HepG2 (cell line): ENCODE results near the gene NRSN2. TPM values are rescaled to one million over a fixed set of nuclear protein-coding genes. Genes with fewer than 3 reads are reported as not detected.

Experiments
- ATAD3A ChIP-seq: sonication (generic); formaldehyde crosslinking; IDR thresholded peaks from 2 replicates; pipeline ENCODE4 v1.4.0; 2020; ENCODE audit warnings: missing genetic modification reagents
- CBX5 ChIP-seq: sonication (generic); formaldehyde crosslinking; IDR thresholded peaks from 2 replicates; pipeline ENCODE4 v1.4.0; 2020; ENCODE audit warnings: missing genetic modification reagents, borderline replicate concordance
- CSRNP1 ChIP-seq: sonication (generic); formaldehyde crosslinking; IDR thresholded peaks from 2 replicates; pipeline ENCODE4 v1.8.1; 2023; ENCODE audit warnings: mild to moderate bottlenecking, missing genetic modification reagents
- GFI1 ChIP-seq: sonication (generic); formaldehyde crosslinking; IDR thresholded peaks from 2 replicates; pipeline ENCODE4 v1.5.0; 2020; ENCODE audit warnings: missing genetic modification reagents, mild to moderate bottlenecking, borderline replicate concordance
- ISX ChIP-seq: sonication (generic); formaldehyde crosslinking; conservative IDR thresholded peaks from 2 replicates; pipeline ENCODE4 v1.5.0; 2020; ENCODE audit warnings: missing genetic modification reagents
- PAX8 ChIP-seq: sonication (generic); formaldehyde crosslinking; IDR thresholded peaks from 2 replicates; pipeline ENCODE4 v1.8.0; 2022; ENCODE audit warnings: mild to moderate bottlenecking, missing genetic modification reagents, borderline replicate concordance
- SP1 ChIP-seq, 2 experiments: fragments of 450-650 bp in 1 of 2; sonication (generic) in 1 of 2; formaldehyde crosslinking in 1 of 2; IDR thresholded peaks; 2 replicates each; pipeline versions ENCODE4 v1.4.0 to v1.6.1; 2016 to 2020; ENCODE audit warnings: missing genetic modification reagents in 1 of 2
- ZBTB49 ChIP-seq: sonication (generic); formaldehyde crosslinking; IDR thresholded peaks from 2 replicates; pipeline ENCODE4 v1.4.0; 2020; ENCODE audit warnings: missing genetic modification reagents, borderline replicate concordance
- ZBTB8A ChIP-seq: sonication (generic); formaldehyde crosslinking; IDR thresholded peaks from 2 replicates; pipeline ENCODE4 v1.4.0; 2020; ENCODE audit warnings: mild to moderate bottlenecking, low read depth, missing genetic modification reagents, borderline replicate concordance
- ZNF333 ChIP-seq: sonication (generic); formaldehyde crosslinking; IDR thresholded peaks from 2 replicates; pipeline ENCODE4 v1.4.0; 2020; ENCODE audit warnings: mild to moderate bottlenecking, missing genetic modification reagents, borderline replicate concordance
- ZNF543 ChIP-seq: sonication (generic); formaldehyde crosslinking; IDR thresholded peaks from 2 replicates; pipeline ENCODE4 v1.4.0; 2020; ENCODE audit warnings: mild to moderate bottlenecking, missing genetic modification reagents
- ZNF567 ChIP-seq: sonication (generic); formaldehyde crosslinking; IDR thresholded peaks from 2 replicates; pipeline ENCODE4 v1.8.1; 2023; ENCODE audit warnings: mild to moderate bottlenecking, missing genetic modification reagents, borderline replicate concordance
- ZNF570 ChIP-seq: sonication (generic); formaldehyde crosslinking; IDR thresholded peaks from 2 replicates; pipeline ENCODE4 v1.4.0; 2020; ENCODE audit warnings: mild to moderate bottlenecking, missing genetic modification reagents, borderline replicate concordance
- ZNF674 ChIP-seq: sonication (generic); formaldehyde crosslinking; IDR thresholded peaks from 2 replicates; pipeline ENCODE4 v1.5.0; 2020; ENCODE audit warnings: low read depth, mild to moderate bottlenecking, missing genetic modification reagents
- ZNF746 ChIP-seq: sonication (generic); formaldehyde crosslinking; IDR thresholded peaks from 2 replicates; pipeline ENCODE4 v1.8.0; 2022; ENCODE audit warnings: mild to moderate bottlenecking, missing genetic modification reagents
- polyA plus RNA-seq, 8 experiments: library from polyadenylated mRNA; depleted of rRNA in 3 of 8; stranded (reverse) in 7 of 8; unstranded in 1 of 8; fragments of >200 nt; fragmentation: Illumina TruSeq in 4 of 8; extraction: Trizol in 4 of 8; gene quantifications; 2 replicates each; pipeline versions ENCODE4 v1.2.1 to v1.2.3, GENCODE V29; 2011 to 2016; ENCODE audit warnings: low read depth in 4 of 8, missing spikeins in 1 of 8, mixed read lengths in 1 of 8; ENCODE audit not compliant: insufficient read depth in 1 of 8
- total RNA-seq, 5 experiments: library from RNA; depleted of rRNA; stranded (reverse); fragments of >200 nt; fragmentation: Illumina TruSeq; extraction: Trizol; gene quantifications; 2 replicates each; pipeline ENCODE4 v1.2.3, GENCODE V29; 2016; ENCODE audit warnings: low read depth in 1 of 5
- TF ChIP-seq, protein P1 (sequence below): sonication (generic); formaldehyde crosslinking; conservative IDR thresholded peaks from 2 replicates; pipeline ENCODE4 v1.8.1; 2023; ENCODE audit warnings: missing genetic modification reagents
- TF ChIP-seq, protein P2 (sequence below): sonication (generic); formaldehyde crosslinking; IDR thresholded peaks from 2 replicates; pipeline ENCODE4 v1.5.0; 2020; ENCODE audit warnings: mild to moderate bottlenecking, missing genetic modification reagents, borderline replicate concordance

NRSN2 gene
- total and polyA plus RNA-seq, 2 of the 13 experiments (the other 11 are each of a cell fraction or from before 2014, with no cell fraction given) = 32.3 to 49.4 TPM

DNA sequence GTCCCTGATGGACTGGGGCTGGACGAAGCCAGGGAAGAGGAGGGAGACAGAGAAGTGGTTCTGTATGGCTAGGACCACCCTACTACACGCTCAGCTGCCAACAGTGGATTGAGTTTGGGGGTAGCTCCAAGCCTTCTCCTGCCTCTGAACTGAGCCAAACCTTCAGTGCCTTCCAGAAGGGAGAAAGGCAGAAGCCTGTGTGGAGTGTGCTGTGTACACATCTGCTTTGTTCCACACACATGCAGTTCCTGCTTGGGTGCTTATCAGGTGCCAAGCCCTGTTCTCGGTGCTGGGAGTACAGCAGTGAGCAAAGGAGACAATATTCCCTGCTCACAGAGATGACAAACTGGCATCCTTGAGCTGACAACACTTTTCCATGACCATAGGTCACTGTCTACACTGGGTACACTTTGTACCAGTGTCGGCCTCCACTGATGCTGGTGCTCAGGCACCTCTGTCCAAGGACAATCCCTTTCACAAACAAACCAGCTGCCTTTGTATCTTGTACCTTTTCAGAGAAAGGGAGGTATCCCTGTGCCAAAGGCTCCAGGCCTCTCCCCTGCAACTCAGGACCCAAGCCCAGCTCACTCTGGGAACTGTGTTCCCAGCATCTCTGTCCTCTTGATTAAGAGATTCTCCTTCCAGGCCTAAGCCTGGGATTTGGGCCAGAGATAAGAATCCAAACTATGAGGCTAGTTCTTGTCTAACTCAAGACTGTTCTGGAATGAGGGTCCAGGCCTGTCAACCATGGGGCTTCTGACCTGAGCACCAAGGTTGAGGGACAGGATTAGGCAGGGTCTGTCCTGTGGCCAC lies 49.9 kb downstream of the NRSN2 start (continued):
- TF ChIP-seq ISX (CRISPR knock-in tag) (no peak), ATAD3A (CRISPR knock-in tag) (no peak), ZNF746 (CRISPR knock-in tag) (peak; percentile 89), ZNF543 (CRISPR knock-in tag) (peak; percentile 58; the same call in 1 of the 2 replicates), ZBTB8A (CRISPR knock-in tag) (no peak; the same call in 1 of the 2 replicates), ZNF570 (CRISPR knock-in tag) (0 out of 2 replicates have a peak, but pooled peaks have one; percentile 21), ZNF567 (CRISPR knock-in tag) (peak; percentile 69; the same call in 1 of the 2 replicates), ZNF333 (CRISPR knock-in tag) (0 out of 2 replicates have a peak, but pooled peaks have one; percentile 67), ZNF674 (CRISPR knock-in tag) (no peak), SP1 (IDR thresholded peaks at IDR 0.05) (no peak), SP1 (CRISPR knock-in tag; IDR thresholded peaks at IDR 0.05) (peak; percentile 78), CSRNP1 (peak; percentile 77; the same call in 1 of the 2 replicates), CBX5 (CRISPR knock-in tag) (peak; percentile 95; the same call in 1 of the 2 replicates), PAX8 (CRISPR knock-in tag) (no peak), ZBTB49 (CRISPR knock-in tag) (peak; percentile 35; the same call in 1 of the 2 replicates), GFI1 (CRISPR knock-in tag) (peak; percentile 82; the same call in 1 of the 2 replicates)
- TF ChIP-seq, protein P1, sequence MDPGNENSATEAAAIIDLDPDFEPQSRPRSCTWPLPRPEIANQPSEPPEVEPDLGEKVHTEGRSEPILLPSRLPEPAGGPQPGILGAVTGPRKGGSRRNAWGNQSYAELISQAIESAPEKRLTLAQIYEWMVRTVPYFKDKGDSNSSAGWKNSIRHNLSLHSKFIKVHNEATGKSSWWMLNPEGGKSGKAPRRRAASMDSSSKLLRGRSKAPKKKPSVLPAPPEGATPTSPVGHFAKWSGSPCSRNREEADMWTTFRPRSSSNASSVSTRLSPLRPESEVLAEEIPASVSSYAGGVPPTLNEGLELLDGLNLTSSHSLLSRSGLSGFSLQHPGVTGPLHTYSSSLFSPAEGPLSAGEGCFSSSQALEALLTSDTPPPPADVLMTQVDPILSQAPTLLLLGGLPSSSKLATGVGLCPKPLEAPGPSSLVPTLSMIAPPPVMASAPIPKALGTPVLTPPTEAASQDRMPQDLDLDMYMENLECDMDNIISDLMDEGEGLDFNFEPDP (CRISPR knock-in tag) = 0 out of 2 replicates have a peak, but pooled peaks have one; percentile 55
- TF ChIP-seq, protein P2, sequence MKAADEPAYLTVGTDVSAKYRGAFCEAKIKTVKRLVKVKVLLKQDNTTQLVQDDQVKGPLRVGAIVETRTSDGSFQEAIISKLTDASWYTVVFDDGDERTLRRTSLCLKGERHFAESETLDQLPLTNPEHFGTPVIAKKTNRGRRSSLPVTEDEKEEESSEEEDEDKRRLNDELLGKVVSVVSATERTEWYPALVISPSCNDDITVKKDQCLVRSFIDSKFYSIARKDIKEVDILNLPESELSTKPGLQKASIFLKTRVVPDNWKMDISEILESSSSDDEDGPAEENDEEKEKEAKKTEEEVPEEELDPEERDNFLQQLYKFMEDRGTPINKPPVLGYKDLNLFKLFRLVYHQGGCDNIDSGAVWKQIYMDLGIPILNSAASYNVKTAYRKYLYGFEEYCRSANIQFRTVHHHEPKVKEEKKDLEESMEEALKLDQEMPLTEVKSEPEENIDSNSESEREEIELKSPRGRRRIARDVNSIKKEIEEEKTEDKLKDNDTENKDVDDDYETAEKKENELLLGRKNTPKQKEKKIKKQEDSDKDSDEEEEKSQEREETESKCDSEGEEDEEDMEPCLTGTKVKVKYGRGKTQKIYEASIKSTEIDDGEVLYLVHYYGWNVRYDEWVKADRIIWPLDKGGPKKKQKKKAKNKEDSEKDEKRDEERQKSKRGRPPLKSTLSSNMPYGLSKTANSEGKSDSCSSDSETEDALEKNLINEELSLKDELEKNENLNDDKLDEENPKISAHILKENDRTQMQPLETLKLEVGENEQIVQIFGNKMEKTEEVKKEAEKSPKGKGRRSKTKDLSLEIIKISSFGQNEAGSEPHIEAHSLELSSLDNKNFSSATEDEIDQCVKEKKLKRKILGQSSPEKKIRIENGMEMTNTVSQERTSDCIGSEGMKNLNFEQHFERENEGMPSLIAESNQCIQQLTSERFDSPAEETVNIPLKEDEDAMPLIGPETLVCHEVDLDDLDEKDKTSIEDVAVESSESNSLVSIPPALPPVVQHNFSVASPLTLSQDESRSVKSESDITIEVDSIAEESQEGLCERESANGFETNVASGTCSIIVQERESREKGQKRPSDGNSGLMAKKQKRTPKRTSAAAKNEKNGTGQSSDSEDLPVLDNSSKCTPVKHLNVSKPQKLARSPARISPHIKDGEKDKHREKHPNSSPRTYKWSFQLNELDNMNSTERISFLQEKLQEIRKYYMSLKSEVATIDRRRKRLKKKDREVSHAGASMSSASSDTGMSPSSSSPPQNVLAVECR (CRISPR knock-in tag) = peak; percentile 84; the same call in 1 of the 2 replicates
